ENCODE data around the gene PCMTD2.

Gene PCMTD2

GRCh38 chr20:64250027-64250426, 5.5 kb upstream of the PCMTD2 start:
- H3K9ac ChIP-seq (ENCODE audit: low read length), result no peak overlapping the region
- no peak overlapping the region for H3K4me2 ChIP-seq (ENCODE audit: low read length)
- H4K20me1 ChIP-seq (ENCODE audit: insufficient read depth, low read length), result no peaks in the 10 kb centered on the region
- H3F3A ChIP-seq (ENCODE audit: insufficient read depth, low read length), result no peaks in the 10 kb centered on the region
- H3K27ac ChIP-seq (ENCODE audit: low read depth, low read length, poor library complexity, severe bottlenecking), result no peak overlapping the region
- no peaks in the 10 kb centered on the region for H3K9me2 ChIP-seq (ENCODE audit: low read depth, low read length)
- H2AFZ ChIP-seq (ENCODE audit: low read length), result no peak overlapping the region
- no peaks in the 10 kb centered on the region for H3K79me2 ChIP-seq (ENCODE audit: insufficient read depth, low read length)
- no peaks in the 10 kb centered on the region for H3K9me3 ChIP-seq (ENCODE audit: low read length)
- TF ChIP-seq, protein P1, sequence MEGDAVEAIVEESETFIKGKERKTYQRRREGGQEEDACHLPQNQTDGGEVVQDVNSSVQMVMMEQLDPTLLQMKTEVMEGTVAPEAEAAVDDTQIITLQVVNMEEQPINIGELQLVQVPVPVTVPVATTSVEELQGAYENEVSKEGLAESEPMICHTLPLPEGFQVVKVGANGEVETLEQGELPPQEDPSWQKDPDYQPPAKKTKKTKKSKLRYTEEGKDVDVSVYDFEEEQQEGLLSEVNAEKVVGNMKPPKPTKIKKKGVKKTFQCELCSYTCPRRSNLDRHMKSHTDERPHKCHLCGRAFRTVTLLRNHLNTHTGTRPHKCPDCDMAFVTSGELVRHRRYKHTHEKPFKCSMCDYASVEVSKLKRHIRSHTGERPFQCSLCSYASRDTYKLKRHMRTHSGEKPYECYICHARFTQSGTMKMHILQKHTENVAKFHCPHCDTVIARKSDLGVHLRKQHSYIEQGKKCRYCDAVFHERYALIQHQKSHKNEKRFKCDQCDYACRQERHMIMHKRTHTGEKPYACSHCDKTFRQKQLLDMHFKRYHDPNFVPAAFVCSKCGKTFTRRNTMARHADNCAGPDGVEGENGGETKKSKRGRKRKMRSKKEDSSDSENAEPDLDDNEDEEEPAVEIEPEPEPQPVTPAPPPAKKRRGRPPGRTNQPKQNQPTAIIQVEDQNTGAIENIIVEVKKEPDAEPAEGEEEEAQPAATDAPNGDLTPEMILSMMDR (IDR thresholded peaks at IDR 0.05; ENCODE audit: low read length), result no peak
- TF ChIP-seq EZH2 (IDR thresholded peaks at IDR 0.05; ENCODE audit: borderline replicate concordance, low read length), result no peak
- peaks cover 12% of the 10 kb centered on the region for H3K4me1 ChIP-seq (ENCODE audit: insufficient read depth, low read length, severe bottlenecking)
- H3K36me3 ChIP-seq (ENCODE audit: insufficient read depth, low read length), result no peaks in the 10 kb centered on the region
- no peak overlapping the region for H3K4me3 ChIP-seq (ENCODE audit: low read depth, low read length, poor library complexity, severe bottlenecking)
- H3K27me3 ChIP-seq (ENCODE audit: insufficient read depth, low read length), result no peaks in the 10 kb centered on the region

DNA sequence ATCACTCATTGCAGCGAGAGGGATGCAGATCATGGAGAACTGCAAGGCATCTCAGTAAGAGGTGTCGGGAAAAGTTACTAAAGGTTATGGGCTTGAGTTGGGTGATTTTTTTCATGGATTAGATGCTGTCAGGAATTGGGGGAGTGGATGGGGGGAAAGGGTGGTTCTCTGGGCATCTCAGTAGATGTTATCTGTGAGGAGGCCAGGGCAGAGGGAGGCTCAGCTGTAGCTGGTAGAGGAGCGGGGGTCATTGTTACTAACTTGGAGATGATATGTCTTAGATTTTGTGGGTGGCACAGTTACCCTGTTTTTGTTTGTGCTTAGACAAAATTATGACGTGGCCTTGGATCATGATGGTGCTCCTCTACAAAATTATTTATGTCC, 2.6 kb upstream of the PCMTD2 start:
- Histone ChIP-seq H2AFZ (ENCODE audit: low read length) (no peak overlapping the region), H3K36me3 (ENCODE audit: insufficient read depth, low read length) (no peaks in the 10 kb centered on the region), H3K4me2 (ENCODE audit: low read length) (no peak overlapping the region), H3K9me3 (ENCODE audit: low read length) (no peaks in the 10 kb centered on the region), H3K9me2 (ENCODE audit: low read depth, low read length) (no peaks in the 10 kb centered on the region), H3K27ac (ENCODE audit: low read depth, low read length, poor library complexity, severe bottlenecking) (no peak overlapping the region), H4K20me1 (ENCODE audit: insufficient read depth, low read length) (no peaks in the 10 kb centered on the region), H3F3A (ENCODE audit: insufficient read depth, low read length) (no peaks in the 10 kb centered on the region), H3K4me1 (ENCODE audit: insufficient read depth, low read length, severe bottlenecking) (peaks cover 26% of the 10 kb centered on the region), H3K9ac (ENCODE audit: low read length) (no peak overlapping the region), H3K4me3 (ENCODE audit: low read depth, low read length, poor library complexity, severe bottlenecking) (no peak overlapping the region), H3K79me2 (ENCODE audit: insufficient read depth, low read length) (peaks cover 5% of the 10 kb centered on the region; the same call in 1 of the 2 replicates), H3K27me3 (ENCODE audit: insufficient read depth, low read length) (no peaks in the 10 kb centered on the region)
- TF ChIP-seq EZH2 (IDR thresholded peaks at IDR 0.05; ENCODE audit: borderline replicate concordance, low read length), result no peak
- TF ChIP-seq, protein P1 (IDR thresholded peaks at IDR 0.05; ENCODE audit: low read length), result no peak

DNA sequence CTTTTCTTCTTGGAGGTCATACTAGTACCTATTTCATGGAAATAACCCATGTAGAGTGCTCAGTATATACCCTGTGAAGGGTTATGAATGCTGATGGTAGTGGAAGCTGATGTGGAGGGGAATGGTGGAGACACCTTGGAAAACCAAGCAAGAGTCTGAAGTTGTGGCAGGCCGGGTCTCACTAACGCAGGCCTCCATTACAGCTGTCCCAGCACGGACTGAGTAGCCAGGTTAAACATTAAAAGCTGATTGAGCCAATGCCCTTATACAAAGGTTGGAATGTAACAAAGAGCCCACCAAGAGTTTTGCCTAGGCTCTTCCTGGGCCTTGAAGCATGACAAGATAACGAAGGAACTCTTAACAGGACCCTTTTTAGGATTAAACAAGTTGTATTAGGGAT, 2.1 kb upstream of the PCMTD2 start:
- H3K9me2 ChIP-seq (ENCODE audit: low read depth, low read length), result no peaks in the 10 kb centered on the region
- H3K4me2 ChIP-seq (ENCODE audit: low read length), result no peak overlapping the region
- peaks cover 31% of the 10 kb centered on the region for H3K4me1 ChIP-seq (ENCODE audit: insufficient read depth, low read length, severe bottlenecking)
- H3K79me2 ChIP-seq (ENCODE audit: insufficient read depth, low read length), result peaks cover 7% of the 10 kb centered on the region; the same call in 1 of the 2 replicates
- no peaks in the 10 kb centered on the region for H3K36me3 ChIP-seq (ENCODE audit: insufficient read depth, low read length)
- no peak for TF ChIP-seq EZH2 (IDR thresholded peaks at IDR 0.05; ENCODE audit: borderline replicate concordance, low read length)
- TF ChIP-seq, protein P1 (IDR thresholded peaks at IDR 0.05; ENCODE audit: low read length), result no peak
- no peak overlapping the region for H3K4me3 ChIP-seq (ENCODE audit: low read depth, low read length, poor library complexity, severe bottlenecking)
- no peaks in the 10 kb centered on the region for H3F3A ChIP-seq (ENCODE audit: insufficient read depth, low read length)
- H2AFZ ChIP-seq (ENCODE audit: low read length), result no peak overlapping the region
- H3K9ac ChIP-seq (ENCODE audit: low read length), result no peak overlapping the region
- H3K27ac ChIP-seq (ENCODE audit: low read depth, low read length, poor library complexity, severe bottlenecking), result no peak overlapping the region
- H3K27me3 ChIP-seq (ENCODE audit: insufficient read depth, low read length), result no peaks in the 10 kb centered on the region
- H4K20me1 ChIP-seq (ENCODE audit: insufficient read depth, low read length), result no peaks in the 10 kb centered on the region
- H3K9me3 ChIP-seq (ENCODE audit: low read length), result no peaks in the 10 kb centered on the region
